Measurements from ENCODE around the gene NEXN.

Gene NEXN

DNA sequence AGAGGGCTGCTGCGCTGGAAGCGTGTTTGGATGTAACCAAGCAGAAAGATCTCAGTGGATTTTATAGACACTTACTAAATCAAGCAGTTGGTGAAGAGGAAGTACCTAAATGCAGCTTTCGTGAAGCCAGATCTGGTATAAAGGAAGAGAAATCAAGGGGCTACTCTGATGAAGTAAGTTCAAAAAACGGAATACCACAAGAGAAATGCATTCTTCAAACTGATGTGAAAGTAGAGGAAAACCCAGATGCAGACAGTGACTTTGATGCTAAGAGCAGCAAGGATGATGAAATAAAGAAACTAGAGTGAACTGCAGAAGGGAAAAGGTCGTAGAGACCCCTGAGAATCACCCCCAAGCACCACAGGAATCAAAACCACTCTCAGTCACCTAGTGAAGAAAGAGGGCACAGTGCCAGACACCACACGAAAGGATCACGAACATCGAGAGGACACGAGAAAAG lies 40.8 kb upstream of the NEXN start:
- TF ChIP-seq POLR2AphosphoS5 (IDR thresholded peaks at IDR 0.05; ENCODE audit: low read depth) (no peak), SPI1 (IDR thresholded peaks at IDR 0.05; ENCODE audit: borderline replicate concordance, low read depth) (no peak), REST (IDR thresholded peaks at IDR 0.05; ENCODE audit: insufficient replicate concordance, low read depth) (no peak), GABPA (IDR thresholded peaks at IDR 0.05; ENCODE audit: low read depth) (no peak)
- TF ChIP-seq, protein P1, sequence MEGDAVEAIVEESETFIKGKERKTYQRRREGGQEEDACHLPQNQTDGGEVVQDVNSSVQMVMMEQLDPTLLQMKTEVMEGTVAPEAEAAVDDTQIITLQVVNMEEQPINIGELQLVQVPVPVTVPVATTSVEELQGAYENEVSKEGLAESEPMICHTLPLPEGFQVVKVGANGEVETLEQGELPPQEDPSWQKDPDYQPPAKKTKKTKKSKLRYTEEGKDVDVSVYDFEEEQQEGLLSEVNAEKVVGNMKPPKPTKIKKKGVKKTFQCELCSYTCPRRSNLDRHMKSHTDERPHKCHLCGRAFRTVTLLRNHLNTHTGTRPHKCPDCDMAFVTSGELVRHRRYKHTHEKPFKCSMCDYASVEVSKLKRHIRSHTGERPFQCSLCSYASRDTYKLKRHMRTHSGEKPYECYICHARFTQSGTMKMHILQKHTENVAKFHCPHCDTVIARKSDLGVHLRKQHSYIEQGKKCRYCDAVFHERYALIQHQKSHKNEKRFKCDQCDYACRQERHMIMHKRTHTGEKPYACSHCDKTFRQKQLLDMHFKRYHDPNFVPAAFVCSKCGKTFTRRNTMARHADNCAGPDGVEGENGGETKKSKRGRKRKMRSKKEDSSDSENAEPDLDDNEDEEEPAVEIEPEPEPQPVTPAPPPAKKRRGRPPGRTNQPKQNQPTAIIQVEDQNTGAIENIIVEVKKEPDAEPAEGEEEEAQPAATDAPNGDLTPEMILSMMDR (IDR thresholded peaks at IDR 0.05; ENCODE audit: insufficient read depth, low read length), result no peak
- Histone ChIP-seq H3K4me3 (replicated peaks; ENCODE audit: insufficient read depth, low read length) (no peak overlapping the region), H3K27me3 (ENCODE audit: insufficient read depth, poor library complexity, severe bottlenecking) (no peaks in the 10 kb centered on the region), H3K27ac (replicated peaks) (no peak overlapping the region)
- DNase-seq (ENCODE audit: low read depth in 1 of 2, low spot score in 1 of 2), result peak in 1 of 2 experiments; percentile 1

- H3K4me3 ChIP-seq (replicated peaks; ENCODE audit: insufficient read depth, low read length), result no peak overlapping the region
- no peaks in the 10 kb centered on the region for H3K27me3 ChIP-seq (ENCODE audit: insufficient read depth, poor library complexity, severe bottlenecking)
- TF ChIP-seq, protein P1 (IDR thresholded peaks at IDR 0.05; ENCODE audit: insufficient read depth, low read length), result no peak
- TF ChIP-seq SPI1 (IDR thresholded peaks at IDR 0.05; ENCODE audit: borderline replicate concordance, low read depth) (no peak), REST (IDR thresholded peaks at IDR 0.05; ENCODE audit: insufficient replicate concordance, low read depth) (no peak), GABPA (IDR thresholded peaks at IDR 0.05; ENCODE audit: low read depth) (no peak), POLR2AphosphoS5 (IDR thresholded peaks at IDR 0.05; ENCODE audit: low read depth) (no peak)
- no peak for DNase-seq (ENCODE audit: low read depth in 1 of 2, low spot score in 1 of 2)
- H3K27ac ChIP-seq (replicated peaks), result no peak overlapping the region
Observed at GRCh38 chr1:77850082-77850481, 38.3 kb upstream of the NEXN start.

- Histone ChIP-seq H3K27ac (replicated peaks) (no peak overlapping the region), H3K4me3 (replicated peaks; ENCODE audit: insufficient read depth, low read length) (no peak overlapping the region), H3K27me3 (ENCODE audit: insufficient read depth, poor library complexity, severe bottlenecking) (no peaks in the 10 kb centered on the region)
- TF ChIP-seq, protein P1 (IDR thresholded peaks at IDR 0.05; ENCODE audit: insufficient read depth, low read length), result no peak
- TF ChIP-seq SPI1 (IDR thresholded peaks at IDR 0.05; ENCODE audit: borderline replicate concordance, low read depth) (no peak), POLR2AphosphoS5 (IDR thresholded peaks at IDR 0.05; ENCODE audit: low read depth) (no peak), REST (IDR thresholded peaks at IDR 0.05; ENCODE audit: insufficient replicate concordance, low read depth) (no peak), GABPA (IDR thresholded peaks at IDR 0.05; ENCODE audit: low read depth) (no peak)
- no peak for DNase-seq (ENCODE audit: low read depth in 1 of 2, low spot score in 1 of 2)
Observed at GRCh38 chr1:77857552-77857951, 30.9 kb upstream of the NEXN start.

Measured in HL-60 (cell line).